ENCODE results near the gene CFAP20. TPM values are rescaled to one million over a fixed set of nuclear protein-coding genes. Genes with fewer than 3 reads are reported as not detected.
A peak's percentile ranks its signal among the peaks of the same experiment; 100 is the strongest.

CFAP20 gene
- total and polyA plus RNA-seq, 2 experiments from 2014 or later: 61.1 to 81.7 TPM

- peak; percentile 12 for DNase-seq (ENCODE audit: low spot score)
- Histone ChIP-seq H3K79me2 (replicated peaks; ENCODE audit: insufficient read depth) (no peaks in the 10 kb centered on the region), H3K27ac (ENCODE audit: low read depth) (no peak overlapping the region), H3K27me3 (ENCODE audit: insufficient read depth) (no peaks in the 10 kb centered on the region), H3K9me2 (ENCODE audit: insufficient read depth) (no peaks in the 10 kb centered on the region), H3K4me1 (ENCODE audit: insufficient read depth) (no peaks in the 10 kb centered on the region), H3F3A (replicated peaks; ENCODE audit: low read depth) (no peaks in the 10 kb centered on the region), H2AFZ (peak overlapping the region; percentile 90; the same call in 1 of the 2 replicates), H3K36me3 (ENCODE audit: insufficient read depth) (no peaks in the 10 kb centered on the region), H3K4me2 (no peak overlapping the region), H4K20me1 (replicated peaks; ENCODE audit: insufficient read depth) (no peaks in the 10 kb centered on the region), H3K4me3 (no peak overlapping the region)
- H3K4me1 Mint-ChIP-seq: no peaks in the 10 kb centered on the region
- H3K4me3 Mint-ChIP-seq: no peak overlapping the region
- no peaks in the 10 kb centered on the region for H3K9me3 Mint-ChIP-seq
- peaks cover 5% of the 10 kb centered on the region for H3K27me3 Mint-ChIP-seq (ENCODE audit: insufficient read depth, low read depth, poor library complexity)
- TF ChIP-seq CTCF (conservative IDR thresholded peaks at IDR 0.05; ENCODE audit: low read depth in 2 of 2): no peak
- no peak for TF ChIP-seq STAT1 (IDR thresholded peaks at IDR 0.05; ENCODE audit: unreplicated experiment)
- no peak for TF ChIP-seq CREB1 (CRISPR knock-in tag; IDR thresholded peaks at IDR 0.05; ENCODE audit: low read depth)
- no peak for TF ChIP-seq ZNF462 (CRISPR knock-in tag; IDR thresholded peaks at IDR 0.05)
- TF ChIP-seq POLR2AphosphoS5 (IDR thresholded peaks at IDR 0.05; ENCODE audit: low read depth): no peak
- no peak for TF ChIP-seq ETS1 (IDR thresholded peaks at IDR 0.05)
- no peak for TF ChIP-seq REST (IDR thresholded peaks at IDR 0.05; ENCODE audit: unreplicated experiment)
- no peak for TF ChIP-seq JUNB (IDR thresholded peaks at IDR 0.05; ENCODE audit: unreplicated experiment)
- TF ChIP-seq EZH2phosphoT487 (IDR thresholded peaks at IDR 0.05; ENCODE audit: unreplicated experiment): no peak
- TF ChIP-seq EZH2 (IDR thresholded peaks at IDR 0.05; ENCODE audit: low read depth, unreplicated experiment): no peak
- TF ChIP-seq ZNF114 (CRISPR knock-in tag; IDR thresholded peaks at IDR 0.05): no peak
- no peak for TF ChIP-seq NANOG (IDR thresholded peaks at IDR 0.05; ENCODE audit: borderline replicate concordance)
- TF ChIP-seq ZNF331 (CRISPR knock-in tag; IDR thresholded peaks at IDR 0.05; ENCODE audit: low read depth): no peak
- H3K27ac Mint-ChIP-seq: no peak overlapping the region
- peak; percentile 76 for ATAC-seq
- H3K36me3 Mint-ChIP-seq (ENCODE audit: low read depth): no peaks in the 10 kb centered on the region
Observed at GRCh38 chr16:58148526-58148925, 19.3 kb upstream of the CFAP20 start.

Data from GM23338 (cell line).